ENCODE measurements around the gene TSPAN6. TPM values are rescaled to one million over a fixed set of nuclear protein-coding genes. Genes with fewer than 3 reads are reported as not detected.

The TSPAN6 gene
- total and polyA plus RNA-seq, 4 donors = 42.6 to 97.6 (median 54.6) TPM

DNA sequence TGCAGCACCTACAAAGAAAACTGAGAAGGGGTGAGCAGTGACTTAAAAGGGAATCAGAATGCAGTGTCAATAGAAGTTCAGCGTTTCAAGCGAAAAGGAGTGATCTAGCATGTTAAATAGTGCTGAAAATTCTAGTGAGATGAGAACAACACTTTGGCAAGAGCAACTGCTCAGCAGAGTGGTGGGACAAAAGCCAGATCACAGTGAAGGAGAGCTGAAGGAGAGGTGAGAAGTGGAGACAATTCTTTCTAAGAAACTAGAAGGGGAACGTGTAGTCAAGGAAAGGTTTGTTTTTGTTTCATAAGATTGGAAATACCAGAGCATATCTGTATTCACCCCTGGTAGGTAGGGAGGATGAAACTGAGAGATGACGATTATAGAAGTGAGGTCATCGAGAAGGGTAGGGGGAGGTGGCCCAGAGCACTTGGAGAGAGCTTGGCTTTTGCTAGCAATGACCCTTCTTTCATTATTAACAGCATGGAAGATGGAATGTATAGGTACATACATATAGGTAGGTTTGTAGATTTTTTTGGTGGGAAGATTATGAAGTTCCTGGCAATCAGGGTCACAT is 41.1 kb upstream of the TSPAN6 start:
- Histone ChIP-seq H3K27ac (ENCODE audit: low read depth in 1 of 2, low read length in 2 of 2) (no peak overlapping the region), H3K4me1 (ENCODE audit: control insufficient read depth in 4 of 4, insufficient read depth in 4 of 4, low read length in 3 of 4) (no peaks in the 10 kb centered on the region), H3K4me3 (ENCODE audit: low read depth in 1 of 3, low read length in 3 of 3) (no peak overlapping the region), H3K9me3 (ENCODE audit: control insufficient read depth in 4 of 4, low read length in 3 of 4) (no peaks in the 10 kb centered on the region), H3K27me3 (ENCODE audit: control insufficient read depth in 4 of 4, insufficient read depth in 4 of 4, low read length in 3 of 4) (peaks cover 0 to 2% (median 0%) of the 10 kb centered on the region in 4 donors), H3K36me3 (ENCODE audit: control insufficient read depth in 4 of 4, insufficient read depth in 3 of 4, low read depth in 1 of 4, low read length in 3 of 4) (peaks cover 0 to 3% (median 2%) of the 10 kb centered on the region in 4 donors), H3K9ac (ENCODE audit: low read depth in 1 of 2, low read length in 2 of 2) (no peak overlapping the region)
- 91% methylated on average over 5 of the region's 5 CpGs for WGBS
- no peak for TF ChIP-seq HNF4G (IDR thresholded peaks at IDR 0.05)
- TF ChIP-seq HNF4A (conservative IDR thresholded peaks at IDR 0.05) = no peak
- TF ChIP-seq EGR1 (IDR thresholded peaks at IDR 0.05; ENCODE audit: low read depth in 2 of 2) = no peak
- TF ChIP-seq YY1 (IDR thresholded peaks at IDR 0.05) = no peak
- TF ChIP-seq RAD21 (IDR thresholded peaks at IDR 0.05) = no peak
- no peak for TF ChIP-seq REST (IDR thresholded peaks at IDR 0.05)
- TF ChIP-seq GABPA (IDR thresholded peaks at IDR 0.05 in 1 of 2, conservative IDR thresholded peaks at IDR 0.05 in 1 of 2) = no peak
- TF ChIP-seq NR2F2 (IDR thresholded peaks at IDR 0.05) = no peak
- no peak for TF ChIP-seq FOXA2 (IDR thresholded peaks at IDR 0.05)
- TF ChIP-seq, protein P1, sequence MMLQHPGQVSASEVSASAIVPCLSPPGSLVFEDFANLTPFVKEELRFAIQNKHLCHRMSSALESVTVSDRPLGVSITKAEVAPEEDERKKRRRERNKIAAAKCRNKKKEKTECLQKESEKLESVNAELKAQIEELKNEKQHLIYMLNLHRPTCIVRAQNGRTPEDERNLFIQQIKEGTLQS (IDR thresholded peaks at IDR 0.05) = no peak
- no peak for TF ChIP-seq SP1 (IDR thresholded peaks at IDR 0.05)
- TF ChIP-seq, protein P2, sequence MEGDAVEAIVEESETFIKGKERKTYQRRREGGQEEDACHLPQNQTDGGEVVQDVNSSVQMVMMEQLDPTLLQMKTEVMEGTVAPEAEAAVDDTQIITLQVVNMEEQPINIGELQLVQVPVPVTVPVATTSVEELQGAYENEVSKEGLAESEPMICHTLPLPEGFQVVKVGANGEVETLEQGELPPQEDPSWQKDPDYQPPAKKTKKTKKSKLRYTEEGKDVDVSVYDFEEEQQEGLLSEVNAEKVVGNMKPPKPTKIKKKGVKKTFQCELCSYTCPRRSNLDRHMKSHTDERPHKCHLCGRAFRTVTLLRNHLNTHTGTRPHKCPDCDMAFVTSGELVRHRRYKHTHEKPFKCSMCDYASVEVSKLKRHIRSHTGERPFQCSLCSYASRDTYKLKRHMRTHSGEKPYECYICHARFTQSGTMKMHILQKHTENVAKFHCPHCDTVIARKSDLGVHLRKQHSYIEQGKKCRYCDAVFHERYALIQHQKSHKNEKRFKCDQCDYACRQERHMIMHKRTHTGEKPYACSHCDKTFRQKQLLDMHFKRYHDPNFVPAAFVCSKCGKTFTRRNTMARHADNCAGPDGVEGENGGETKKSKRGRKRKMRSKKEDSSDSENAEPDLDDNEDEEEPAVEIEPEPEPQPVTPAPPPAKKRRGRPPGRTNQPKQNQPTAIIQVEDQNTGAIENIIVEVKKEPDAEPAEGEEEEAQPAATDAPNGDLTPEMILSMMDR (IDR thresholded peaks at IDR 0.05; ENCODE audit: low read depth, low read length, missing input control) = no peak
- no peak for TF ChIP-seq MAX (IDR thresholded peaks at IDR 0.05)
- TF ChIP-seq RXRA (IDR thresholded peaks at IDR 0.05) = no peak
- TF ChIP-seq, protein P3, sequence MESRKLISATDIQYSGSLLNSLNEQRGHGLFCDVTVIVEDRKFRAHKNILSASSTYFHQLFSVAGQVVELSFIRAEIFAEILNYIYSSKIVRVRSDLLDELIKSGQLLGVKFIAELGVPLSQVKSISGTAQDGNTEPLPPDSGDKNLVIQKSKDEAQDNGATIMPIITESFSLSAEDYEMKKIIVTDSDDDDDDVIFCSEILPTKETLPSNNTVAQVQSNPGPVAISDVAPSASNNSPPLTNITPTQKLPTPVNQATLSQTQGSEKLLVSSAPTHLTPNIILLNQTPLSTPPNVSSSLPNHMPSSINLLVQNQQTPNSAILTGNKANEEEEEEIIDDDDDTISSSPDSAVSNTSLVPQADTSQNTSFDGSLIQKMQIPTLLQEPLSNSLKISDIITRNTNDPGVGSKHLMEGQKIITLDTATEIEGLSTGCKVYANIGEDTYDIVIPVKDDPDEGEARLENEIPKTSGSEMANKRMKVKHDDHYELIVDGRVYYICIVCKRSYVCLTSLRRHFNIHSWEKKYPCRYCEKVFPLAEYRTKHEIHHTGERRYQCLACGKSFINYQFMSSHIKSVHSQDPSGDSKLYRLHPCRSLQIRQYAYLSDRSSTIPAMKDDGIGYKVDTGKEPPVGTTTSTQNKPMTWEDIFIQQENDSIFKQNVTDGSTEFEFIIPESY (IDR thresholded peaks at IDR 0.05) = no peak
- DNase-seq (ENCODE audit: low spot score) = no peak

- no peak overlapping the region for H3K9ac ChIP-seq (ENCODE audit: low read depth in 1 of 2, low read length in 2 of 2)
- H3K27ac ChIP-seq (ENCODE audit: low read depth in 1 of 2, low read length in 2 of 2) = no peak overlapping the region
- DNase-seq (ENCODE audit: low spot score) = no peak
- no peaks in the 10 kb centered on the region for H3K4me1 ChIP-seq (ENCODE audit: control insufficient read depth in 4 of 4, insufficient read depth in 4 of 4, low read length in 3 of 4)
- 63% methylated on average over 2 of the region's 2 CpGs for WGBS
- H3K36me3 ChIP-seq (ENCODE audit: control insufficient read depth in 4 of 4, insufficient read depth in 3 of 4, low read depth in 1 of 4, low read length in 3 of 4) = peaks cover 0 to 3% (median 2%) of the 10 kb centered on the region in 4 donors
- no peak overlapping the region for H3K4me3 ChIP-seq (ENCODE audit: low read depth in 1 of 3, low read length in 3 of 3)
- peaks cover 0 to 2% (median 0%) of the 10 kb centered on the region in 4 donors for H3K27me3 ChIP-seq (ENCODE audit: control insufficient read depth in 4 of 4, insufficient read depth in 4 of 4, low read length in 3 of 4)
- no peaks in the 10 kb centered on the region for H3K9me3 ChIP-seq (ENCODE audit: control insufficient read depth in 4 of 4, low read length in 3 of 4)
- TF ChIP-seq EGR1 (IDR thresholded peaks at IDR 0.05; ENCODE audit: low read depth in 2 of 2) (no peak), NR2F2 (IDR thresholded peaks at IDR 0.05) (no peak), SP1 (IDR thresholded peaks at IDR 0.05) (no peak)
Observed at GRCh38 chrX:100674705-100675104, 38.1 kb upstream of the TSPAN6 start.

All from liver (tissue), 9 donors.